Stimulated activated CD4-positive, alpha-beta T cell treated with anti-CD3 and anti-CD28 coated beads, Interleukin-15, amount 100 ng/mL, for 1 hour (primary cell): ENCODE results near the gene SHTN1.

Source experiments
- DNase-seq, 2 donors: peaks; one replicate each; pipeline ENCODE4 v3.0.0-alpha.2; 2020; ENCODE audit warnings: low read depth in 1 of 2, low spot score in 1 of 2

SHTN1 gene

GRCh38 chr10:116875897-116876296 is 129.1 kb downstream of the SHTN1 start:
- no peak for DNase-seq

- no peak for DNase-seq
Observed at GRCh38 chr10:116873134-116873533, 131.9 kb downstream of the SHTN1 start.

- no peak for DNase-seq
Observed at GRCh38 chr10:116870949-116871348, 134.0 kb downstream of the SHTN1 start.

- no peak for DNase-seq
Observed at GRCh38 chr10:116868722-116869121, 136.3 kb downstream of the SHTN1 start.

GRCh38 chr10:116868198-116868676 is 136.8 kb downstream of the SHTN1 start:
- DNase-seq = no peak

GRCh38 chr10:116866987-116867595 is 137.9 kb downstream of the SHTN1 start:
- DNase-seq = no peak

- no peak for DNase-seq
Observed at GRCh38 chr10:116866066-116866465, 138.9 kb downstream of the SHTN1 start.

- DNase-seq = no peak
Observed at GRCh38 chr10:116864436-116864835, 140.6 kb downstream of the SHTN1 start.

- no peak for DNase-seq
Observed at GRCh38 chr10:116861796-116862195, 143.2 kb downstream of the SHTN1 start.

- DNase-seq = no peak
Observed at GRCh38 chr10:116857156-116857555, 147.8 kb downstream of the SHTN1 start.

- no peak for DNase-seq
Observed at GRCh38 chr10:116853701-116854100, 151.3 kb downstream of the SHTN1 start.

- DNase-seq = no peak
Observed at GRCh38 chr10:116853287-116853686, 151.7 kb downstream of the SHTN1 start.

- DNase-seq = no peak
Observed at GRCh38 chr10:116852246-116852645, 152.7 kb downstream of the SHTN1 start.

- DNase-seq = no peak
Observed at GRCh38 chr10:116850058-116850611, 154.9 kb downstream of the SHTN1 start.

- DNase-seq = peak in 1 of 2 donors; percentile 31
Observed at GRCh38 chr10:116849248-116850057, 155.5 kb downstream of the SHTN1 start, which contains the start of gene ENO4. Gene ENO4 (plus strand): TSS chr10:116849499. CDS start chr10:116849567, 68 bp downstream.

GRCh38 chr10:116848944-116849247 is 156.1 kb downstream of the SHTN1 start:
- DNase-seq = no peak

GRCh38 chr10:116848032-116848943 is 156.7 kb downstream of the SHTN1 start:
- DNase-seq = no peak

GRCh38 chr10:116845823-116846222 is 159.2 kb downstream of the SHTN1 start:
- no peak for DNase-seq

GRCh38 chr10:116840389-116841075 is 164.5 kb downstream of the SHTN1 start:
- DNase-seq = no peak

- no peak for DNase-seq
Observed at GRCh38 chr10:116838143-116838725, 166.8 kb downstream of the SHTN1 start.
